Measurements from ENCODE around the gene ST3GAL3. TPM values are rescaled to one million over a fixed set of nuclear protein-coding genes. Genes with fewer than 3 reads are reported as not detected.

Gene ST3GAL3
- polyA plus RNA-seq, 1 donor (not counting 4 experiments of a cell fraction or from before 2014, with no cell fraction given): 10.0 TPM

GRCh38 chr1:43659212-43660166 is 47.8 kb upstream of the ST3GAL3 start:
- Histone ChIP-seq H3K4me1 (ENCODE audit: control insufficient read depth, extremely low read depth, insufficient read depth, low read length) (peaks cover 2% of the 10 kb centered on the region), H3K9me1 (ENCODE audit: control insufficient read depth, extremely low read depth, insufficient read depth, low read length) (no peaks in the 10 kb centered on the region), H3K36me3 (ENCODE audit: control insufficient read depth in 2 of 2, extremely low read depth in 1 of 2, insufficient read depth in 2 of 2, low read length in 2 of 2) (peaks cover 38 to 65% of the 10 kb centered on the region in 2 experiments), H2AFZ (ENCODE audit: control insufficient read depth, low read length) (no peak overlapping the region), H3K4me3 (ENCODE audit: control insufficient read depth in 2 of 3, extremely low read depth in 1 of 3, insufficient read depth in 2 of 3, low read depth in 1 of 3, low read length in 3 of 3) (no peak overlapping the region), H3K9ac (ENCODE audit: control insufficient read depth, extremely low read depth, insufficient read depth, low read length) (no peak overlapping the region), H3K79me2 (ENCODE audit: control insufficient read depth, insufficient read depth, low read length) (peaks cover 7% of the 10 kb centered on the region), H3K27ac (ENCODE audit: control insufficient read depth, insufficient read depth, low read length) (no peak overlapping the region), H3K4me2 (ENCODE audit: control insufficient read depth, extremely low read depth, insufficient read depth, low read depth, low read length) (no peak overlapping the region), H4K20me1 (ENCODE audit: control insufficient read depth, extremely low read depth, insufficient read depth, low read length) (peaks cover 4% of the 10 kb centered on the region), H3K27me3 (ENCODE audit: control insufficient read depth, extremely low read depth, insufficient read depth, low read length) (no peaks in the 10 kb centered on the region), H3K9me3 (ENCODE audit: control insufficient read depth, low read depth, low read length) (no peaks in the 10 kb centered on the region)
- DNase-seq (ENCODE audit: low read depth, low spot score) (no peak), FAIRE-seq (no peak)
- no peak for TF ChIP-seq EZH2 (IDR thresholded peaks at IDR 0.05; ENCODE audit: low read length)
- dilution Hi-C loops (cut with MboI; ENCODE audit: extremely low pct_ligation_motif_present, low sequenced_read_pairs): no loop called here

- H3K9me1 ChIP-seq (ENCODE audit: control insufficient read depth, extremely low read depth, insufficient read depth, low read length): no peaks in the 10 kb centered on the region
- no peak overlapping the region for H2AFZ ChIP-seq (ENCODE audit: control insufficient read depth, low read length)
- no peak overlapping the region for H3K4me2 ChIP-seq (ENCODE audit: control insufficient read depth, extremely low read depth, insufficient read depth, low read depth, low read length)
- H3K27me3 ChIP-seq (ENCODE audit: control insufficient read depth, extremely low read depth, insufficient read depth, low read length): no peaks in the 10 kb centered on the region
- no peak for DNase-seq (ENCODE audit: low read depth, low spot score)
- no peak overlapping the region for H3K27ac ChIP-seq (ENCODE audit: control insufficient read depth, insufficient read depth, low read length)
- H3K4me3 ChIP-seq (ENCODE audit: control insufficient read depth in 2 of 3, extremely low read depth in 1 of 3, insufficient read depth in 2 of 3, low read depth in 1 of 3, low read length in 3 of 3): no peak overlapping the region
- peaks cover 4% of the 10 kb centered on the region for H4K20me1 ChIP-seq (ENCODE audit: control insufficient read depth, extremely low read depth, insufficient read depth, low read length)
- H3K4me1 ChIP-seq (ENCODE audit: control insufficient read depth, extremely low read depth, insufficient read depth, low read length): peaks cover 4% of the 10 kb centered on the region
- no peaks in the 10 kb centered on the region for H3K9me3 ChIP-seq (ENCODE audit: control insufficient read depth, low read depth, low read length)
- H3K9ac ChIP-seq (ENCODE audit: control insufficient read depth, extremely low read depth, insufficient read depth, low read length): no peak overlapping the region
- H3K36me3 ChIP-seq (ENCODE audit: control insufficient read depth in 2 of 2, extremely low read depth in 1 of 2, insufficient read depth in 2 of 2, low read length in 2 of 2): peaks cover 38 to 67% of the 10 kb centered on the region in 2 experiments
- no peak for FAIRE-seq
- H3K79me2 ChIP-seq (ENCODE audit: control insufficient read depth, insufficient read depth, low read length): peaks cover 4% of the 10 kb centered on the region
- dilution Hi-C loops (cut with MboI; ENCODE audit: extremely low pct_ligation_motif_present, low sequenced_read_pairs): no loop called here
- no peak for TF ChIP-seq EZH2 (IDR thresholded peaks at IDR 0.05; ENCODE audit: low read length)
- no peak for TF ChIP-seq CTCF (optimal IDR thresholded peaks at IDR 0.05 in 1 of 3, IDR thresholded peaks at IDR 0.05 in 1 of 3, conservative IDR thresholded peaks at IDR 0.05 in 1 of 3; ENCODE audit: extremely low read depth in 1 of 3, insufficient read depth in 2 of 3, low read length in 3 of 3)
Measured at GRCh38 chr1:43660355-43660754, 47.0 kb upstream of the ST3GAL3 start.

Measured in keratinocyte (primary cell).